ENCODE results near the gene BMP6.

Gene BMP6

DNA sequence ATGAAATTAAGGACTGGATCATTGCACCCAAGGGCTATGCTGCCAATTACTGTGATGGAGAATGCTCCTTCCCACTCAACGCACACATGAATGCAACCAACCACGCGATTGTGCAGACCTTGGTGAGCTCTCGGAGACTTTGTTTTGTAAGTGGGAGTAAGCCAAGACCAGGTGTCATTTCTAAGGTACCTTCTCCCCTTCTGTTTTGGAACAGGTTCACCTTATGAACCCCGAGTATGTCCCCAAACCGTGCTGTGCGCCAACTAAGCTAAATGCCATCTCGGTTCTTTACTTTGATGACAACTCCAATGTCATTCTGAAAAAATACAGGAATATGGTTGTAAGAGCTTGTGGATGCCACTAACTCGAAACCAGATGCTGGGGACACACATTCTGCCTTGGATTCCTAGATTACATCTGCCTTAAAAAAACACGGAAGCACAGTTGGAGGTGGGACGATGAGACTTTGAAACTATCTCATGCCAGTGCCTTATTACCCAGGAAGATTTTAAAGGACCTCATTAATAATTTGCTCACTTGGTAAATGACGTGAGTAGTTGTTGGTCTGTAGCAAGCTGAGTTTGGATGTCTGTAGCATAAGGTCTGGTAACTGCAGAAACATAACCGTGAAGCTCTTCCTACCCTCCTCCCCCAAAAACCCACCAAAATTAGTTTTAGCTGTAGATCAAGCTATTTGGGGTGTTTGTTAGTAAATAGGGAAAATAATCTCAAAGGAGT is 154.2 kb downstream of the BMP6 start:
- Histone ChIP-seq H3K36me3 (peaks cover 36% of the 10 kb centered on the region), H3K9me3 (no peaks in the 10 kb centered on the region)

DNA sequence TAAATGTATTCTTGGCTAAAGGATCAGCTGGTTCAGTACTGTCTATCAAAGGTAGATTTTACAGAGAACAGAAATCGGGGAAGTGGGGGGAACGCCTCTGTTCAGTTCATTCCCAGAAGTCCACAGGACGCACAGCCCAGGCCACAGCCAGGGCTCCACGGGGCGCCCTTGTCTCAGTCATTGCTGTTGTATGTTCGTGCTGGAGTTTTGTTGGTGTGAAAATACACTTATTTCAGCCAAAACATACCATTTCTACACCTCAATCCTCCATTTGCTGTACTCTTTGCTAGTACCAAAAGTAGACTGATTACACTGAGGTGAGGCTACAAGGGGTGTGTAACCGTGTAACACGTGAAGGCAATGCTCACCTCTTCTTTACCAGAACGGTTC is 154.8 kb downstream of the BMP6 start:
- H3K36me3 ChIP-seq, result peaks cover 42% of the 10 kb centered on the region
- no peaks in the 10 kb centered on the region for H3K9me3 ChIP-seq
- no peak overlapping the region for H3K4me3 ChIP-seq (ENCODE audit: low read depth in 1 of 2, low read length in 1 of 2)
- no peak overlapping the region for H3K27ac ChIP-seq
- TF ChIP-seq, protein P1, sequence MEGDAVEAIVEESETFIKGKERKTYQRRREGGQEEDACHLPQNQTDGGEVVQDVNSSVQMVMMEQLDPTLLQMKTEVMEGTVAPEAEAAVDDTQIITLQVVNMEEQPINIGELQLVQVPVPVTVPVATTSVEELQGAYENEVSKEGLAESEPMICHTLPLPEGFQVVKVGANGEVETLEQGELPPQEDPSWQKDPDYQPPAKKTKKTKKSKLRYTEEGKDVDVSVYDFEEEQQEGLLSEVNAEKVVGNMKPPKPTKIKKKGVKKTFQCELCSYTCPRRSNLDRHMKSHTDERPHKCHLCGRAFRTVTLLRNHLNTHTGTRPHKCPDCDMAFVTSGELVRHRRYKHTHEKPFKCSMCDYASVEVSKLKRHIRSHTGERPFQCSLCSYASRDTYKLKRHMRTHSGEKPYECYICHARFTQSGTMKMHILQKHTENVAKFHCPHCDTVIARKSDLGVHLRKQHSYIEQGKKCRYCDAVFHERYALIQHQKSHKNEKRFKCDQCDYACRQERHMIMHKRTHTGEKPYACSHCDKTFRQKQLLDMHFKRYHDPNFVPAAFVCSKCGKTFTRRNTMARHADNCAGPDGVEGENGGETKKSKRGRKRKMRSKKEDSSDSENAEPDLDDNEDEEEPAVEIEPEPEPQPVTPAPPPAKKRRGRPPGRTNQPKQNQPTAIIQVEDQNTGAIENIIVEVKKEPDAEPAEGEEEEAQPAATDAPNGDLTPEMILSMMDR (IDR thresholded peaks at IDR 0.05), result no peak
- H3K27me3 ChIP-seq, result no peaks in the 10 kb centered on the region
- no peaks in the 10 kb centered on the region for H3K4me1 ChIP-seq (ENCODE audit: control insufficient read depth in 1 of 2, insufficient read depth in 1 of 2, low read depth in 1 of 2, low read length in 1 of 2)

More for the DNA sequence above, 154.2 kb downstream of the BMP6 start:
- H3K4me1 ChIP-seq (ENCODE audit: control insufficient read depth in 1 of 2, insufficient read depth in 1 of 2, low read depth in 1 of 2, low read length in 1 of 2), result no peaks in the 10 kb centered on the region
- no peak overlapping the region for H3K4me3 ChIP-seq (ENCODE audit: low read depth in 1 of 2, low read length in 1 of 2)
- H3K27ac ChIP-seq, result no peak overlapping the region
- TF ChIP-seq, protein P1 (IDR thresholded peaks at IDR 0.05), result no peak
- no peaks in the 10 kb centered on the region for H3K27me3 ChIP-seq

DNA sequence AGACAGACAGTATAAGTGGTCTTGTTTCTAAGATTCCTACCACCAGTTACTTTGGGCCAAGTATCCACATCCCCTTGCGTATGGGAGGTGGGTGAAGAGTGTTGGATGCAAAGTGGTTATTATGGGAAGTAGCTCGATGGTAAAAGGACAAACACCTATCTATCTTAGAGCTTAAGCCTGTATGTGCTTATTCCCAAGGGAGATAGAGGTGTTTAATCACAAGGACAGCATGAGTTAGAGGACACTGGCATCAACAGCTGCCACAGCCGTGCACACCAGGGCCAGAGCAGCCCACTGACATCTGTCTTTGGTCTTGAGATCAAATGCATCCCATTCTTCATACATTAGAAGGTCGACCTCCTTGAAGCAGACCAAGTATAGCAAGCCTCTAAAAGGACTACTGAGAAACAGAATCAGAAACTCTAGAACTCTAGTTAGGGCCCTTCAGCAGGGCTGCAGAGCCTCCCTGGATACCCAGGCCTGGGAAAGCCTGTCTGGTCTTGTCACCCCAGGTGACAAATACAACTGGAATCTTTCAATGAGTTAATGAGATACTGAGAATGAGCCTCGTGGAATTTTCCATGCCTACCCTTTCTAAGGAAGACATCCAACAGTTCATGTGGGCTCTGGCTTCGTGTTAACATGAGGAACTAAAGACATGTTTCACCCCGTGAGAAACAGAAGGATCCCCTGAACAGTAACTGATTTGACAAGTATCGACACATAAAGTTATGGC is 156.0 kb downstream of the BMP6 start:
- no peaks in the 10 kb centered on the region for H3K27me3 ChIP-seq
- TF ChIP-seq, protein P1 (IDR thresholded peaks at IDR 0.05), result no peak
- peaks cover 49% of the 10 kb centered on the region for H3K36me3 ChIP-seq
- no peaks in the 10 kb centered on the region for H3K4me1 ChIP-seq (ENCODE audit: control insufficient read depth in 1 of 2, insufficient read depth in 1 of 2, low read depth in 1 of 2, low read length in 1 of 2)
- no peaks in the 10 kb centered on the region for H3K9me3 ChIP-seq
- H3K4me3 ChIP-seq (ENCODE audit: low read depth in 1 of 2, low read length in 1 of 2), result no peak overlapping the region
- no peak overlapping the region for H3K27ac ChIP-seq

DNA sequence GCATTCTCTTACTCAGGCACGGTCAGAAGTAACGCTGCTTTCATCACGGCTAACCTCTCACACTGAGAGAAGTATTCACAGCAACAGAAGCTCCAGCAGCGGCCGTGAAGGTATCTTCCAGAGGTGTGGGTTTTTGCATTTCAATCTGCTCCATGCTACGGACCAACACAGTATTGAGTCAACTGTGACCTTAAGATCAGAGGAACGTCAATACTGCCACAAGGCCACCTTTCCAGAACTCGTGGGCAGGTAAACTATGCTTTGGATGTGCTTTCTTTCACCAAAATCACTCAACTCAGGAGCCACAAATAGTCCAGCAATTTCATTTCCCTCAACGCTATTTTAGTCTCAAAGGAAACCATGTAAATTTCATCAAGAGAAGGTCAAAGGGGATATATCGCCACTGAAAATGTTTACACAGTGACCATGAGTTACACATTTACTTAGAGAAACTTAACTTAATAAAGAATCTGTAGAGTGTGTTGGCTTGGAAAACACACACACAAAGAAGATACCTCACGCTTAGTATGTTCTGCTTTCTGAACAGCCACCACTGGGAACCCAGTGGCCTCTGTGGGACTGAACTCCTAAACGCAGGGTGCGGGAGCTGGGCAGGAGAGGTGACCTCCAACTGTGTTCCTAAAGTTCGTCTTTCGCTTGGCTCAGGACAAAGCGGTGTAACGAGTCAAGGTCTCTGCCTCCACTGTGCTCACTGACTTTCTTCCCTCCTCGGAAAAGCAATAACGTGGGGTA is 156.8 kb downstream of the BMP6 start:
- Histone ChIP-seq H3K4me3 (ENCODE audit: low read depth in 1 of 2, low read length in 1 of 2) (no peak overlapping the region), H3K4me1 (ENCODE audit: control insufficient read depth in 1 of 2, insufficient read depth in 1 of 2, low read depth in 1 of 2, low read length in 1 of 2) (no peaks in the 10 kb centered on the region), H3K27ac (no peak overlapping the region), H3K9me3 (no peaks in the 10 kb centered on the region), H3K27me3 (no peaks in the 10 kb centered on the region), H3K36me3 (peaks cover 57% of the 10 kb centered on the region)
- TF ChIP-seq, protein P1 (IDR thresholded peaks at IDR 0.05), result no peak

DNA sequence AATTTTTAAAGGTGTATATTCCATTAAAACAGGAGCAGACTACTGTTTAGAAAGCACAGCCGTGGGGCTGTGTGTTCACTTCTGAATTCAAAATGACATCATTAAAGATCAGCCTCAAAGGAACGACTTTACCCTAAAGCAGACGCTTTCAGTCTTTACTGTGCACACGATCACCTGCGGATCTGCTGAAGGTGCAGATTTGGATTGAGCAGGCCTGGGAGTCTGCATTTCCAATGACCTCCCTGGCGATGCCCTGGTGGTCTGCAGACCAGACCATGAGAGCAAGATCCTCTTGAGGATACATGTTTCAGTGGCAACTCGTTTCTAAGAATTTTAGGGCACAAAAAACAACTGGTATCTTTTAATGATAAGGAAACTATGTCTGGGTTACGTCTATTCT is 157.5 kb downstream of the BMP6 start:
- TF ChIP-seq, protein P1 (IDR thresholded peaks at IDR 0.05), result no peak
- Histone ChIP-seq H3K9me3 (no peaks in the 10 kb centered on the region), H3K27ac (no peak overlapping the region), H3K27me3 (no peaks in the 10 kb centered on the region), H3K4me1 (ENCODE audit: control insufficient read depth in 1 of 2, insufficient read depth in 1 of 2, low read depth in 1 of 2, low read length in 1 of 2) (no peaks in the 10 kb centered on the region), H3K36me3 (peaks cover 63% of the 10 kb centered on the region), H3K4me3 (ENCODE audit: low read depth in 1 of 2, low read length in 1 of 2) (no peak overlapping the region)
